Measurements from ENCODE around the gene MICB.

MICB gene

GRCh38 chr6:31462026-31462963 is 35.6 kb upstream of the MICB start:
- TF ChIP-seq SP1 (IDR thresholded peaks at IDR 0.05) (no peak), CTBP1 (IDR thresholded peaks at IDR 0.05; ENCODE audit: borderline replicate concordance) (no peak), BHLHE40 (IDR thresholded peaks at IDR 0.05; ENCODE audit: borderline replicate concordance) (no peak), FOXM1 (IDR thresholded peaks at IDR 0.05; ENCODE audit: borderline replicate concordance) (no peak), LEF1 (IDR thresholded peaks at IDR 0.05; ENCODE audit: borderline replicate concordance) (no peak), L3MBTL2 (conservative IDR thresholded peaks at IDR 0.05) (0 out of 2 replicates have a peak, but pooled peaks have one; percentile 4)
- POLR2A ChIA-PET, result interaction anchor here (0.6 to 1.9 kb wide), 9 partner anchors 9 to 287 kb away, joined by 3 to 7 read pairs (median 3); partner anchors contain the start of gene DDX39B
- no peak for DNase-seq (ENCODE audit: extremely low spot score)
- CTCF ChIA-PET, result interaction anchor here (0.5 to 1.1 kb wide), 3 partner anchors 96 to 557 kb away, joined by 3 read pairs; no protein-coding TSS in a partner anchor

- TF ChIP-seq ELF4 (IDR thresholded peaks at IDR 0.05) (no peak), SUZ12 (IDR thresholded peaks at IDR 0.05) (no peak), L3MBTL2 (conservative IDR thresholded peaks at IDR 0.05) (0 out of 2 replicates have a peak, but pooled peaks have one; percentile 12)
- peak; percentile 92 for DNase-seq (ENCODE audit: extremely low spot score)
- POLR2A ChIA-PET, result interaction anchor here (0.6 to 1.9 kb wide), 9 partner anchors 8 to 288 kb away, joined by 3 to 7 read pairs (median 3); partner anchors contain the start of gene DDX39B
- CTCF ChIA-PET, result interaction anchor here (0.5 to 1.1 kb wide), 3 partner anchors 97 to 558 kb away, joined by 3 read pairs; no protein-coding TSS in a partner anchor
Observed at GRCh38 chr6:31462964-31463870, 34.7 kb upstream of the MICB start.

GRCh38 chr6:31464252-31465184 is 33.4 kb upstream of the MICB start:
- no peak for DNase-seq (ENCODE audit: extremely low spot score)
- CTCF ChIA-PET, result no interaction called here
- POLR2A ChIA-PET, result no interaction called here
- TF ChIP-seq CTBP1 (IDR thresholded peaks at IDR 0.05; ENCODE audit: borderline replicate concordance), result no peak
- no peak for TF ChIP-seq BHLHE40 (IDR thresholded peaks at IDR 0.05; ENCODE audit: borderline replicate concordance)
- TF ChIP-seq L3MBTL2 (conservative IDR thresholded peaks at IDR 0.05), result no peak
- TF ChIP-seq FOXM1 (IDR thresholded peaks at IDR 0.05; ENCODE audit: borderline replicate concordance), result no peak
- TF ChIP-seq ARNT (IDR thresholded peaks at IDR 0.05), result no peak
- TF ChIP-seq TARDBP (IDR thresholded peaks at IDR 0.05), result no peak
- no peak for TF ChIP-seq LEF1 (IDR thresholded peaks at IDR 0.05; ENCODE audit: borderline replicate concordance)
- TF ChIP-seq ZNF384 (IDR thresholded peaks at IDR 0.05), result no peak

GRCh38 chr6:31465185-31465536 is 32.8 kb upstream of the MICB start:
- DNase-seq (ENCODE audit: extremely low spot score), result no peak
- ChIA-PET CTCF (no interaction called here), POLR2A (no interaction called here)
- TF ChIP-seq TARDBP (IDR thresholded peaks at IDR 0.05), result no peak
- TF ChIP-seq BHLHE40 (IDR thresholded peaks at IDR 0.05; ENCODE audit: borderline replicate concordance), result no peak
- TF ChIP-seq PKNOX1 (IDR thresholded peaks at IDR 0.05), result no peak
- no peak for TF ChIP-seq LEF1 (IDR thresholded peaks at IDR 0.05; ENCODE audit: borderline replicate concordance)
- no peak for TF ChIP-seq ARNT (IDR thresholded peaks at IDR 0.05)
- TF ChIP-seq NFRKB (IDR thresholded peaks at IDR 0.05), result no peak
- TF ChIP-seq L3MBTL2 (conservative IDR thresholded peaks at IDR 0.05), result no peak
- no peak for TF ChIP-seq FOXM1 (IDR thresholded peaks at IDR 0.05; ENCODE audit: borderline replicate concordance)
- no peak for TF ChIP-seq FOXK2 (IDR thresholded peaks at IDR 0.05)
- TF ChIP-seq ELF4 (IDR thresholded peaks at IDR 0.05), result no peak
- TF ChIP-seq FOXA1 (IDR thresholded peaks at IDR 0.05), result no peak
- TF ChIP-seq SUZ12 (IDR thresholded peaks at IDR 0.05), result no peak
- TF ChIP-seq CTBP1 (IDR thresholded peaks at IDR 0.05; ENCODE audit: borderline replicate concordance), result no peak
- no peak for TF ChIP-seq HDGF (IDR thresholded peaks at IDR 0.05; ENCODE audit: borderline replicate concordance)
- no peak for TF ChIP-seq ZNF384 (IDR thresholded peaks at IDR 0.05)
- no peak for TF ChIP-seq SP1 (IDR thresholded peaks at IDR 0.05)

GRCh38 chr6:31465718-31466117 is 32.2 kb upstream of the MICB start:
- TF ChIP-seq NFRKB (IDR thresholded peaks at IDR 0.05) (no peak), CTBP1 (IDR thresholded peaks at IDR 0.05; ENCODE audit: borderline replicate concordance) (no peak), L3MBTL2 (conservative IDR thresholded peaks at IDR 0.05) (no peak), SUZ12 (IDR thresholded peaks at IDR 0.05) (no peak), ARNT (IDR thresholded peaks at IDR 0.05) (no peak)
- POLR2A ChIA-PET, result no interaction called here
- DNase-seq (ENCODE audit: extremely low spot score), result no peak
- CTCF ChIA-PET, result no interaction called here

GRCh38 chr6:31466466-31466865 is 31.5 kb upstream of the MICB start:
- TF ChIP-seq L3MBTL2 (conservative IDR thresholded peaks at IDR 0.05), result no peak
- no peak for TF ChIP-seq PKNOX1 (IDR thresholded peaks at IDR 0.05)
- TF ChIP-seq FOXK2 (IDR thresholded peaks at IDR 0.05), result no peak
- no peak for TF ChIP-seq FOXM1 (IDR thresholded peaks at IDR 0.05; ENCODE audit: borderline replicate concordance)
- no peak for TF ChIP-seq TARDBP (IDR thresholded peaks at IDR 0.05)
- no peak for TF ChIP-seq BHLHE40 (IDR thresholded peaks at IDR 0.05; ENCODE audit: borderline replicate concordance)
- no peak for TF ChIP-seq ARNT (IDR thresholded peaks at IDR 0.05)
- no peak for TF ChIP-seq CTBP1 (IDR thresholded peaks at IDR 0.05; ENCODE audit: borderline replicate concordance)
- no peak for TF ChIP-seq HDGF (IDR thresholded peaks at IDR 0.05; ENCODE audit: borderline replicate concordance)
- TF ChIP-seq SP1 (IDR thresholded peaks at IDR 0.05), result no peak
- no peak for TF ChIP-seq NFRKB (IDR thresholded peaks at IDR 0.05)
- no peak for TF ChIP-seq ZNF384 (IDR thresholded peaks at IDR 0.05)
- TF ChIP-seq SUZ12 (IDR thresholded peaks at IDR 0.05), result no peak
- ChIA-PET POLR2A (no interaction called here), CTCF (no interaction called here)
- DNase-seq (ENCODE audit: extremely low spot score), result no peak
